ENCODE measurements around the gene NRM. TPM values are rescaled to one million over a fixed set of nuclear protein-coding genes. Genes with fewer than 3 reads are reported as not detected.

NRM gene
- total RNA-seq, 1 experiment from 2014 or later: 31.2 TPM

GRCh38 chr6:30725713-30726505 is 35.1 kb upstream of the NRM start (continued):
- TF ChIP-seq, protein P1, sequence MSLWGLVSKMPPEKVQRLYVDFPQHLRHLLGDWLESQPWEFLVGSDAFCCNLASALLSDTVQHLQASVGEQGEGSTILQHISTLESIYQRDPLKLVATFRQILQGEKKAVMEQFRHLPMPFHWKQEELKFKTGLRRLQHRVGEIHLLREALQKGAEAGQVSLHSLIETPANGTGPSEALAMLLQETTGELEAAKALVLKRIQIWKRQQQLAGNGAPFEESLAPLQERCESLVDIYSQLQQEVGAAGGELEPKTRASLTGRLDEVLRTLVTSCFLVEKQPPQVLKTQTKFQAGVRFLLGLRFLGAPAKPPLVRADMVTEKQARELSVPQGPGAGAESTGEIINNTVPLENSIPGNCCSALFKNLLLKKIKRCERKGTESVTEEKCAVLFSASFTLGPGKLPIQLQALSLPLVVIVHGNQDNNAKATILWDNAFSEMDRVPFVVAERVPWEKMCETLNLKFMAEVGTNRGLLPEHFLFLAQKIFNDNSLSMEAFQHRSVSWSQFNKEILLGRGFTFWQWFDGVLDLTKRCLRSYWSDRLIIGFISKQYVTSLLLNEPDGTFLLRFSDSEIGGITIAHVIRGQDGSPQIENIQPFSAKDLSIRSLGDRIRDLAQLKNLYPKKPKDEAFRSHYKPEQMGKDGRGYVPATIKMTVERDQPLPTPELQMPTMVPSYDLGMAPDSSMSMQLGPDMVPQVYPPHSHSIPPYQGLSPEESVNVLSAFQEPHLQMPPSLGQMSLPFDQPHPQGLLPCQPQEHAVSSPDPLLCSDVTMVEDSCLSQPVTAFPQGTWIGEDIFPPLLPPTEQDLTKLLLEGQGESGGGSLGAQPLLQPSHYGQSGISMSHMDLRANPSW (CRISPR knock-in tag; conservative IDR thresholded peaks at IDR 0.05; ENCODE audit: low read depth): no peak
- TF ChIP-seq, protein P2, sequence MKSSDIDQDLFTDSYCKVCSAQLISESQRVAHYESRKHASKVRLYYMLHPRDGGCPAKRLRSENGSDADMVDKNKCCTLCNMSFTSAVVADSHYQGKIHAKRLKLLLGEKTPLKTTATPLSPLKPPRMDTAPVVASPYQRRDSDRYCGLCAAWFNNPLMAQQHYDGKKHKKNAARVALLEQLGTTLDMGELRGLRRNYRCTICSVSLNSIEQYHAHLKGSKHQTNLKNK (CRISPR knock-in tag; IDR thresholded peaks at IDR 0.05): peak; percentile 81
- TF ChIP-seq ETV6 (CRISPR knock-in tag; IDR thresholded peaks at IDR 0.05): no peak
- no peak for TF ChIP-seq KAT7 (CRISPR knock-in tag; IDR thresholded peaks at IDR 0.05; ENCODE audit: borderline replicate concordance)
- TF ChIP-seq, protein P3, sequence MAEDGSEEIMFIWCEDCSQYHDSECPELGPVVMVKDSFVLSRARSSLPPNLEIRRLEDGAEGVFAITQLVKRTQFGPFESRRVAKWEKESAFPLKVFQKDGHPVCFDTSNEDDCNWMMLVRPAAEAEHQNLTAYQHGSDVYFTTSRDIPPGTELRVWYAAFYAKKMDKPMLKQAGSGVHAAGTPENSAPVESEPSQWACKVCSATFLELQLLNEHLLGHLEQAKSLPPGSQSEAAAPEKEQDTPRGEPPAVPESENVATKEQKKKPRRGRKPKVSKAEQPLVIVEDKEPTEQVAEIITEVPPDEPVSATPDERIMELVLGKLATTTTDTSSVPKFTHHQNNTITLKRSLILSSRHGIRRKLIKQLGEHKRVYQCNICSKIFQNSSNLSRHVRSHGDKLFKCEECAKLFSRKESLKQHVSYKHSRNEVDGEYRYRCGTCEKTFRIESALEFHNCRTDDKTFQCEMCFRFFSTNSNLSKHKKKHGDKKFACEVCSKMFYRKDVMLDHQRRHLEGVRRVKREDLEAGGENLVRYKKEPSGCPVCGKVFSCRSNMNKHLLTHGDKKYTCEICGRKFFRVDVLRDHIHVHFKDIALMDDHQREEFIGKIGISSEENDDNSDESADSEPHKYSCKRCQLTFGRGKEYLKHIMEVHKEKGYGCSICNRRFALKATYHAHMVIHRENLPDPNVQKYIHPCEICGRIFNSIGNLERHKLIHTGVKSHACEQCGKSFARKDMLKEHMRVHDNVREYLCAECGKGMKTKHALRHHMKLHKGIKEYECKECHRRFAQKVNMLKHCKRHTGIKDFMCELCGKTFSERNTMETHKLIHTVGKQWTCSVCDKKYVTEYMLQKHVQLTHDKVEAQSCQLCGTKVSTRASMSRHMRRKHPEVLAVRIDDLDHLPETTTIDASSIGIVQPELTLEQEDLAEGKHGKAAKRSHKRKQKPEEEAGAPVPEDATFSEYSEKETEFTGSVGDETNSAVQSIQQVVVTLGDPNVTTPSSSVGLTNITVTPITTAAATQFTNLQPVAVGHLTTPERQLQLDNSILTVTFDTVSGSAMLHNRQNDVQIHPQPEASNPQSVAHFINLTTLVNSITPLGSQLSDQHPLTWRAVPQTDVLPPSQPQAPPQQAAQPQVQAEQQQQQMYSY (CRISPR knock-in tag; IDR thresholded peaks at IDR 0.05): no peak
- TF ChIP-seq ZNF232 (CRISPR knock-in tag; IDR thresholded peaks at IDR 0.05): 0 out of 2 replicates have a peak, but pooled peaks have one; percentile 26
- TF ChIP-seq OVOL2 (CRISPR knock-in tag; IDR thresholded peaks at IDR 0.05; ENCODE audit: borderline replicate concordance): no peak
- TF ChIP-seq NR1H2 (CRISPR knock-in tag; IDR thresholded peaks at IDR 0.05): no peak
- TF ChIP-seq, protein P4, sequence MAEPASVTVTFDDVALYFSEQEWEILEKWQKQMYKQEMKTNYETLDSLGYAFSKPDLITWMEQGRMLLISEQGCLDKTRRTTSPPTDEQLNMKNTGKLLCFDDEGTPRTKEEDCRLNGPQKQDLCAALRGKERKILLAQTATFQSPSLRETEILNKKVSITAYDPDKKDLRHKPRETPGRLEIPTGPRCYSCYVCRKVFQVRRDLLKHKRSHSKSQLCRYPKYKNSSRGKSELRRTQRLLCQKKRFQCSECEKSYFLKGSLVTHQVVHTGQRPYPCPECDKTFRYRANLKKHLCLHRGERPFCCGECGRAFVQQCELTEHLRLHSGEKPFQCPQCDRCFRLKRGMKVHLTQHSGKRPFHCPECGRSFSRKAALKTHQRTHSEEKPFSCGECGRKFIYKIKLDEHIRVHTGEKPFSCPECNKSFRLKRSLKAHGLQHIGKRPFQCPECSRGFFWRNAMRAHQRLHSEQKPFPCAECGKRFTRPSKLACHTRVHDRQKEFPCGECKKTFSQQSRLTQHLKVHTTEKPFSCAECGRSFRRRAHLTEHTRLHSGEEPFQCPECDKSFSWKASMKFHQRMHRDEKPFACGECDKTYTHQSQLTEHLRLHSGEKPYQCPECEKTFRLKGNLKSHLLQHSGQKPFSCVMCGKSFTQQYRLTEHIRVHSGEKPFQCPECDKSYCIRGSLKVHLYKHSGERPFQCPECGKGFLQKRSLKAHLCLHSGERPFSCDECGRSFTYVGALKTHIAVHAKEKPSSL (CRISPR knock-in tag; conservative IDR thresholded peaks at IDR 0.05): peak; percentile 93
- TF ChIP-seq, protein P5, sequence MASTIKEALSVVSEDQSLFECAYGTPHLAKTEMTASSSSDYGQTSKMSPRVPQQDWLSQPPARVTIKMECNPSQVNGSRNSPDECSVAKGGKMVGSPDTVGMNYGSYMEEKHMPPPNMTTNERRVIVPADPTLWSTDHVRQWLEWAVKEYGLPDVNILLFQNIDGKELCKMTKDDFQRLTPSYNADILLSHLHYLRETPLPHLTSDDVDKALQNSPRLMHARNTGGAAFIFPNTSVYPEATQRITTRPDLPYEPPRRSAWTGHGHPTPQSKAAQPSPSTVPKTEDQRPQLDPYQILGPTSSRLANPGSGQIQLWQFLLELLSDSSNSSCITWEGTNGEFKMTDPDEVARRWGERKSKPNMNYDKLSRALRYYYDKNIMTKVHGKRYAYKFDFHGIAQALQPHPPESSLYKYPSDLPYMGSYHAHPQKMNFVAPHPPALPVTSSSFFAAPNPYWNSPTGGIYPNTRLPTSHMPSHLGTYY (CRISPR knock-in tag; IDR thresholded peaks at IDR 0.05): peak; percentile 95
- TF ChIP-seq GTF2I (CRISPR knock-in tag; conservative IDR thresholded peaks at IDR 0.05): no peak
- TF ChIP-seq FOXP4 (CRISPR knock-in tag; IDR thresholded peaks at IDR 0.05): no peak
- peak; percentile 28; the same call in 1 of the 2 replicates for TF ChIP-seq USF2 (CRISPR knock-in tag; IDR thresholded peaks at IDR 0.05)
- TF ChIP-seq ZNF317 (CRISPR knock-in tag; IDR thresholded peaks at IDR 0.05; ENCODE audit: borderline replicate concordance, low read depth): no peak
- no peak for TF ChIP-seq NR3C1 (CRISPR knock-in tag; conservative IDR thresholded peaks at IDR 0.05; ENCODE audit: low read depth)
- TF ChIP-seq, protein P6, sequence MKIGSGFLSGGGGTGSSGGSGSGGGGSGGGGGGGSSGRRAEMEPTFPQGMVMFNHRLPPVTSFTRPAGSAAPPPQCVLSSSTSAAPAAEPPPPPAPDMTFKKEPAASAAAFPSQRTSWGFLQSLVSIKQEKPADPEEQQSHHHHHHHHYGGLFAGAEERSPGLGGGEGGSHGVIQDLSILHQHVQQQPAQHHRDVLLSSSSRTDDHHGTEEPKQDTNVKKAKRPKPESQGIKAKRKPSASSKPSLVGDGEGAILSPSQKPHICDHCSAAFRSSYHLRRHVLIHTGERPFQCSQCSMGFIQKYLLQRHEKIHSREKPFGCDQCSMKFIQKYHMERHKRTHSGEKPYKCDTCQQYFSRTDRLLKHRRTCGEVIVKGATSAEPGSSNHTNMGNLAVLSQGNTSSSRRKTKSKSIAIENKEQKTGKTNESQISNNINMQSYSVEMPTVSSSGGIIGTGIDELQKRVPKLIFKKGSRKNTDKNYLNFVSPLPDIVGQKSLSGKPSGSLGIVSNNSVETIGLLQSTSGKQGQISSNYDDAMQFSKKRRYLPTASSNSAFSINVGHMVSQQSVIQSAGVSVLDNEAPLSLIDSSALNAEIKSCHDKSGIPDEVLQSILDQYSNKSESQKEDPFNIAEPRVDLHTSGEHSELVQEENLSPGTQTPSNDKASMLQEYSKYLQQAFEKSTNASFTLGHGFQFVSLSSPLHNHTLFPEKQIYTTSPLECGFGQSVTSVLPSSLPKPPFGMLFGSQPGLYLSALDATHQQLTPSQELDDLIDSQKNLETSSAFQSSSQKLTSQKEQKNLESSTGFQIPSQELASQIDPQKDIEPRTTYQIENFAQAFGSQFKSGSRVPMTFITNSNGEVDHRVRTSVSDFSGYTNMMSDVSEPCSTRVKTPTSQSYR (CRISPR knock-in tag; IDR thresholded peaks at IDR 0.05): no peak
- TF ChIP-seq MXD4 (CRISPR knock-in tag; IDR thresholded peaks at IDR 0.05; ENCODE audit: borderline replicate concordance): no peak
- TF ChIP-seq E2F4 (CRISPR knock-in tag; IDR thresholded peaks at IDR 0.05; ENCODE audit: borderline replicate concordance, low read depth): no peak
- TF ChIP-seq EMX1 (CRISPR knock-in tag; IDR thresholded peaks at IDR 0.05): peak; percentile 97

Data from WTC11 (cell line).